HepG2 (cell line): ENCODE data around the gene CD2AP.
"Not testable (repeated sequence)": the region's sequence is repeated elsewhere in the genome, so short reads cannot be mapped to it uniquely, and the experiment has no call there.

Source experiments
- ARID3A ChIP-seq: IDR thresholded peaks from 2 replicates; pipeline ENCODE4 v1.6.1; 2012; ENCODE audit warnings: low read depth, low read length, improper control_type of control experiment
- CBFB ChIP-seq: sonication (generic); formaldehyde crosslinking; IDR thresholded peaks from 2 replicates; pipeline ENCODE4 v1.4.0; 2020; ENCODE audit warnings: missing genetic modification reagents
- CCAR2 ChIP-seq: fragments of 200-400 bp; formaldehyde crosslinking; optimal IDR thresholded peaks from 2 replicates; pipeline ENCODE3; 2018; ENCODE audit warnings: low read depth, mild to moderate bottlenecking, low read length, moderate library complexity
- CHD4 ChIP-seq: fragments of 200-600 bp; sonication (generic); IDR thresholded peaks from 2 replicates; pipeline ENCODE4 v1.7.0; 2017; ENCODE audit warnings: mild to moderate bottlenecking, low read length, borderline replicate concordance
- HDAC2 ChIP-seq: sonication (generic); formaldehyde crosslinking; IDR thresholded peaks from 2 replicates; pipeline ENCODE4 v1.4.0; 2020; ENCODE audit warnings: missing genetic modification reagents
- HDAC6 ChIP-seq: fragments of 200-600 bp; sonication (generic); IDR thresholded peaks from 2 replicates; pipeline ENCODE4 v1.7.0; 2017; ENCODE audit warnings: mild to moderate bottlenecking, antibody characterized with exemption, low read length, low read depth
- IRF2 ChIP-seq: IDR thresholded peaks from 2 replicates; pipeline ENCODE4 v1.6.1; 2018; ENCODE audit warnings: missing genetic modification reagents, missing compliant biosample characterization
- KLF16 ChIP-seq, 2 experiments: sonication (generic) in 1 of 2; formaldehyde crosslinking in 1 of 2; IDR thresholded peaks; 2 replicates each; pipeline versions ENCODE4 v1.6.1 to v1.8.0; 2016 to 2023; ENCODE audit warnings: missing genetic modification reagents in 2 of 2, missing compliant biosample characterization in 1 of 2
- RNF2 ChIP-seq: fragments of 450-650 bp; conservative IDR thresholded peaks from 2 replicates; pipeline ENCODE4 v1.6.1; 2016; ENCODE audit warnings: low read depth
- TARDBP ChIP-seq: sonication (generic); formaldehyde crosslinking; IDR thresholded peaks from 2 replicates; pipeline ENCODE4 v1.8.0; 2022; ENCODE audit warnings: mild to moderate bottlenecking, missing genetic modification reagents
- ZNF274 ChIP-seq: sonication (generic); formaldehyde crosslinking; IDR thresholded peaks from 2 replicates; pipeline ENCODE4 v1.5.1; 2020; ENCODE audit warnings: mild to moderate bottlenecking, missing genetic modification reagents
- TF ChIP-seq, protein P1 (sequence below): sonication (generic); formaldehyde crosslinking; IDR thresholded peaks from 2 replicates; pipeline ENCODE4 v1.5.0; 2020; ENCODE audit warnings: mild to moderate bottlenecking, missing genetic modification reagents, moderate library complexity
- TF ChIP-seq, protein P2 (sequence below): sonication (generic); formaldehyde crosslinking; IDR thresholded peaks from 2 replicates; pipeline ENCODE4 v1.4.0; 2020; ENCODE audit warnings: missing genetic modification reagents

- TF ChIP-seq, protein P1, sequence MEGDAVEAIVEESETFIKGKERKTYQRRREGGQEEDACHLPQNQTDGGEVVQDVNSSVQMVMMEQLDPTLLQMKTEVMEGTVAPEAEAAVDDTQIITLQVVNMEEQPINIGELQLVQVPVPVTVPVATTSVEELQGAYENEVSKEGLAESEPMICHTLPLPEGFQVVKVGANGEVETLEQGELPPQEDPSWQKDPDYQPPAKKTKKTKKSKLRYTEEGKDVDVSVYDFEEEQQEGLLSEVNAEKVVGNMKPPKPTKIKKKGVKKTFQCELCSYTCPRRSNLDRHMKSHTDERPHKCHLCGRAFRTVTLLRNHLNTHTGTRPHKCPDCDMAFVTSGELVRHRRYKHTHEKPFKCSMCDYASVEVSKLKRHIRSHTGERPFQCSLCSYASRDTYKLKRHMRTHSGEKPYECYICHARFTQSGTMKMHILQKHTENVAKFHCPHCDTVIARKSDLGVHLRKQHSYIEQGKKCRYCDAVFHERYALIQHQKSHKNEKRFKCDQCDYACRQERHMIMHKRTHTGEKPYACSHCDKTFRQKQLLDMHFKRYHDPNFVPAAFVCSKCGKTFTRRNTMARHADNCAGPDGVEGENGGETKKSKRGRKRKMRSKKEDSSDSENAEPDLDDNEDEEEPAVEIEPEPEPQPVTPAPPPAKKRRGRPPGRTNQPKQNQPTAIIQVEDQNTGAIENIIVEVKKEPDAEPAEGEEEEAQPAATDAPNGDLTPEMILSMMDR, result not testable (repeated sequence)
- TF ChIP-seq TARDBP (CRISPR knock-in tag); ZNF274 (CRISPR knock-in tag); CCAR2; ARID3A; HDAC6; KLF16 (CRISPR knock-in tag; IDR thresholded peaks at IDR 0.05); CBFB (CRISPR knock-in tag); CHD4; IRF2; RNF2; HDAC2 (CRISPR knock-in tag): not testable (repeated sequence)
- TF ChIP-seq, protein P2, sequence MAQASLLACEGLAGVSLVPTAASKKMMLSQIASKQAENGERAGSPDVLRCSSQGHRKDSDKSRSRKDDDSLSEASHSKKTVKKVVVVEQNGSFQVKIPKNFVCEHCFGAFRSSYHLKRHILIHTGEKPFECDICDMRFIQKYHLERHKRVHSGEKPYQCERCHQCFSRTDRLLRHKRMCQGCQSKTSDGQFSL, result not testable (repeated sequence)
Observed at GRCh38 chr6:47481213-47481612, 3.6 kb downstream of the CD2AP start.
